ENCODE results near the gene HEXA.

HEXA gene

GRCh38 chr15:72344602-72345001 is 31.2 kb downstream of the HEXA start:
- DNase-seq (ENCODE audit: low read depth) = no peak
- TF ChIP-seq, protein P1, sequence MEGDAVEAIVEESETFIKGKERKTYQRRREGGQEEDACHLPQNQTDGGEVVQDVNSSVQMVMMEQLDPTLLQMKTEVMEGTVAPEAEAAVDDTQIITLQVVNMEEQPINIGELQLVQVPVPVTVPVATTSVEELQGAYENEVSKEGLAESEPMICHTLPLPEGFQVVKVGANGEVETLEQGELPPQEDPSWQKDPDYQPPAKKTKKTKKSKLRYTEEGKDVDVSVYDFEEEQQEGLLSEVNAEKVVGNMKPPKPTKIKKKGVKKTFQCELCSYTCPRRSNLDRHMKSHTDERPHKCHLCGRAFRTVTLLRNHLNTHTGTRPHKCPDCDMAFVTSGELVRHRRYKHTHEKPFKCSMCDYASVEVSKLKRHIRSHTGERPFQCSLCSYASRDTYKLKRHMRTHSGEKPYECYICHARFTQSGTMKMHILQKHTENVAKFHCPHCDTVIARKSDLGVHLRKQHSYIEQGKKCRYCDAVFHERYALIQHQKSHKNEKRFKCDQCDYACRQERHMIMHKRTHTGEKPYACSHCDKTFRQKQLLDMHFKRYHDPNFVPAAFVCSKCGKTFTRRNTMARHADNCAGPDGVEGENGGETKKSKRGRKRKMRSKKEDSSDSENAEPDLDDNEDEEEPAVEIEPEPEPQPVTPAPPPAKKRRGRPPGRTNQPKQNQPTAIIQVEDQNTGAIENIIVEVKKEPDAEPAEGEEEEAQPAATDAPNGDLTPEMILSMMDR (conservative IDR thresholded peaks at IDR 0.05; ENCODE audit: control insufficient read depth, insufficient read depth, low read depth, low read length) = no peak

GRCh38 chr15:72342385-72342784 is 33.4 kb downstream of the HEXA start:
- no peak overlapping the region for H3K4me3 ChIP-seq (ENCODE audit: control insufficient read depth, low read depth, low read length)
- TF ChIP-seq, protein P1 (conservative IDR thresholded peaks at IDR 0.05; ENCODE audit: control insufficient read depth, insufficient read depth, low read depth, low read length) = peak; percentile 35
- peak; percentile 28 for DNase-seq (ENCODE audit: low read depth)

More at GRCh38 chr15:72344602-72345001, 31.2 kb downstream of the HEXA start:
- no peak overlapping the region for H3K4me3 ChIP-seq (ENCODE audit: control insufficient read depth, low read depth, low read length)

DNA sequence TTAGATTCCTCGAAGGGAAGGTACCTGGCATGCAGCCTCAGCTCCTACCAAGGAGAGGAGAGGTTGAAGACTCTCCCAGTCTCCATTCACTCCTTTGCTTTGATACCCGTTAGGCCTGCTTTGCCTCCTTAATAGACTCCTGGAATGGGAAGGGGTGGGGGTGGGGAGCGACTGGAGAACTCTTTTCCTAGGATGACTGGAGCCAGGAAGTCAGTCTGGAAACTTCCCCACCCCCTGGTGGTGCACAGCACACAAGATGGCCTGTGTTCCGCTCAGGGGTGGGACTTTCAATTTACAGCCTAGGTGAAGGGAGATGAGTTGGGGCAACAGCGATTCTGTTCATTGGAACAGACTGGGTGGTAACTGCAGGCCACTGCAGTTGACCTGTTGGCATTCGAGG is 34.5 kb downstream of the HEXA start:
- TF ChIP-seq, protein P1 (conservative IDR thresholded peaks at IDR 0.05; ENCODE audit: control insufficient read depth, insufficient read depth, low read depth, low read length) = no peak
- DNase-seq (ENCODE audit: low read depth) = no peak
- H3K4me3 ChIP-seq (ENCODE audit: control insufficient read depth, low read depth, low read length) = no peak overlapping the region

GRCh38 chr15:72340366-72340765 is 35.4 kb downstream of the HEXA start:
- TF ChIP-seq, protein P1 (conservative IDR thresholded peaks at IDR 0.05; ENCODE audit: control insufficient read depth, insufficient read depth, low read depth, low read length) = no peak
- no peak overlapping the region for H3K4me3 ChIP-seq (ENCODE audit: control insufficient read depth, low read depth, low read length)
- peak; percentile 59 for DNase-seq (ENCODE audit: low read depth)

- peak; percentile 97 for DNase-seq (ENCODE audit: low read depth)
- no peak overlapping the region for H3K4me3 ChIP-seq (ENCODE audit: control insufficient read depth, low read depth, low read length)
- TF ChIP-seq, protein P1 (conservative IDR thresholded peaks at IDR 0.05; ENCODE audit: control insufficient read depth, insufficient read depth, low read depth, low read length) = no peak
Measured at GRCh38 chr15:72339777-72340177, 36.0 kb downstream of the HEXA start.

- no peak overlapping the region for H3K4me3 ChIP-seq (ENCODE audit: control insufficient read depth, low read depth, low read length)
- TF ChIP-seq, protein P1 (conservative IDR thresholded peaks at IDR 0.05; ENCODE audit: control insufficient read depth, insufficient read depth, low read depth, low read length) = no peak
- DNase-seq (ENCODE audit: low read depth) = peak; percentile 90
Measured at GRCh38 chr15:72338617-72339321, 37.0 kb downstream of the HEXA start.

Measured in fibroblast of mammary gland (primary cell).